Esophagus mucosa (tissue), 1 donor: ENCODE measurements around the gene KRT7. TPM values are rescaled to one million over a fixed set of nuclear protein-coding genes. Genes with fewer than 3 reads are reported as not detected.

ENCODE experiments used
- ATAC-seq: fragments of 200-7000 bp; cut with Tn5 transposase; one replicate; pipeline ENCODE4 v1.9.1; 2020
- total RNA-seq: library from RNA; stranded (reverse); gene quantifications from one replicate; pipeline ENCODE4 v1.2.4, GENCODE V29; 2023
- donor health status: DM: yes; HTN: yes; CAD: no.

KRT7 gene
- 113 TPM for total RNA-seq

- ATAC-seq = peak; percentile 7
These were observed at the start of gene KRT7 for GRCh38 chr12:52232674-52233461. Gene KRT7 (plus strand): TSS chr12:52233243. CDS start chr12:52233297, 54 bp downstream.

DNA sequence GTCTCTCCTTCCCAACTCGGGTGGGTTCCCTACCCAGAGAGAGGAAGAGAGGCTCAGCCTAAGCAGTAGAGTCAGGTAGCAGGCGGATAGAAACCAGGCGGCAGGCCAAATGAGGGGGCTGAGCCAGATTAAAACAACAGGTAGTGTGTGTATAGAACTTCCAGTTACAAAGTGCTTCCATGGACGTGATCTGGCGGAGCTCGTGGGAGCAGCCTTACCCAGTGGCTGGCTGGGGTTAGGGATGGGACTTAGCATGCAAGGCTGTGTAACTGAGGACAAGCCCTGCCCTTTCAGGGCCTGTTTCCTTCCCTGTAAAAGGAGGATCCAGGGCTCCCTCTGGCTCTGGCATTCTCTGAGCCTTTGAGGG is 49.5 kb upstream of the KRT7 start:
- peak; percentile 48 for ATAC-seq

- ATAC-seq = no peak
These were observed 49.1 kb upstream of the KRT7 start for GRCh38 chr12:52183971-52184370.

DNA sequence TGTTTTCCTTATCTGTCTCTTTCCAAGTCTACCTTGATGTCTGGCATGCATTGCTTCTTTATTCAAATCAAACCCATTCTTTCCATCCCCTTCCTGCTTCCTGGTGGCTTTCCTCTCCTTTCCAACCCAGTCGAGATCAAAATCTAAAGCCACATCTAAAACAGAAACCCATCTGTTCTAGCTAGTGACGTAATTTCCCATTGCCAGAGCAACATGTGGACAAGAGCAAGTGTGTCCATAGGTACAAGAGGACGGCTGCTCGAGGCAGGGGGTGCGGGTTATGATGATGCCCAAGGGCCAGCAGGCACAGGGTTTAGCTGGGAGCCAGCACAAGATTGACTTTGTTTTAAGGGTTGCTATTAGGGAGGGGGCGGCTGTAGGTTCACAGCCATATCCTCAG is 48.2 kb upstream of the KRT7 start:
- ATAC-seq = no peak

DNA sequence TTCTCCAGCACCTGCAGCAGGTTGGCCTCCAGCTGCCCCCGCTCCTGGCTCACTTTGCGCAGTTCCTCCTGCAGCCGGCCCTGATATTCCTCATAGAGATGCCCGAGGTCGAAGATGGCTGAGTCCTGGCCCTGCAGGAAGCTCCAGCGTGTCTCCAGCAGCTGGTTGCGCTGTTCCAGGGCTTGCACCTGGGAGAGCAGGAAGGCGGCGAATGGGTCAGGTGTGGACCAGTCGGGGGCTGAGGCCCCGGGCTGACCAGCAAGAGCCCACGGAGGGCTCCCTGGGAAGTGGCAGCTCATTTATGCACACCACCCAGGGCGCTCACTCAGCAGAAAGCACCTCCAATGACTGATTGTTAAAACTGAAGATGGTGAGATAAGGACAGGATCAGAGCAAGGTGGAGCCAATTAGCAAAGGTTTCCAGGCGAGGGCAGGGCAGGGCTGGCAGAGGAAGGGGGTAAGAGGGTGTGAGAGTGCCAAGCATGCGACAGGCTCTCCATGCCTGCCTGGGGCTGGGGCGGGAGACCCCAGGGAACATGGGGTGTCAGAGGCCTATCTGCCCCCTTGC is 47.6 kb upstream of the KRT7 start:
- no peak for ATAC-seq

DNA sequence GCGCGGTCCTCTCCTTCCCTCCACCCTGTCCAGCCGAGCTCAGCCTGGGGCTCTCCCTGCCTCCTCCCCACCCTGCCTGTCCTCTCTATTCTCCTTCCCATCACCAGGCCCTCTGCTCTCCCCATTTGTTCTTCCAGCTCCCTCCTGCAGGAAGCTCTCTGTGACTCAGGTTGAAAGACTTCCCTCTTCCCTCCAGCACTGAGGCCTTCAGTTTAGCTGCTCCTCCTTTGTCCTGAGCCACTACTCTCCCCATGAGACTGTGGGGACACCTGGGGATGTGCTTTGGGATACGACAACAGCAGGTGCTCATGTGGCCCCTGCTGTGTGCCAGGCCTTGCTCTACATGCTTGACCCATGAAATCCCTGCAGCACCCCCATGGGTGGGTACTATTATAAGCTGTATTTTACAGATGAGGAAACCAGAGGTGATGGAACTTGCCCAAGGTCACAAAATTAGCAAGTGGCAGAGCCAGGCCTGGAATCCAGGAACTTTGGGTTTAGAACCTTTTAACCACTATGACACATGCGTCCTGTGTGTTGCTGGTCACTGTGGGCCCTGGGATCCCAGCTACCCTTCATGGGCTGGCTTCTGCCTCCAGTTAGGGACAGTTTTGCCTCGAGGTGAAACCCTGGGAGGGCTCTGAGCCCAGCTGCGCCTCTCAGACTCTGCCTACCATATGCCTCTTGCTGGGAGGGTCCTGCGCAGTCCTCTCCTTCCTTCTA is 46.8 kb upstream of the KRT7 start:
- peak; percentile 1 for ATAC-seq

- no peak for ATAC-seq
These were observed 45.8 kb upstream of the KRT7 start for GRCh38 chr12:52187206-52187605.

DNA sequence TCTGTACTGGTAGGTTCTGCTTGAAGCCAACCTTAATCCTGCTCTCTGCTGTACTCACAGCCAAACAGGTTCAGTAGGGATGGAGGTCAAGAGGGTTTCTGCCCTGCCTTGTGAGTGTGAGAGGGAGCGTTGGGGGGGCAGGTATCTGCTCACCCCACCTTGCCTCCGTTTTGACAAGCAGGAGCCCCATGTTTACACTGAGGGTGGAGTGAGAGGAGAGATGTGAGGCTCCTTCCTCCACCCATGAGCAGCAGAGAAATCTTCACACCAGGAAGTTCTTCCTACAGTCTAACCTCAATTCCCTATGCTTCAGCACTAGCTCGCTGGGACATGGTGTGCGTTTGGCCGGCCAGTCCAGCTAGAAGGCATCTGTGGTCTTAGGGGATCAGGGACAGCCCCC is 45.4 kb upstream of the KRT7 start:
- peak; percentile 10 for ATAC-seq

GRCh38 chr12:52188658-52189057 is 44.4 kb upstream of the KRT7 start:
- ATAC-seq = no peak

DNA sequence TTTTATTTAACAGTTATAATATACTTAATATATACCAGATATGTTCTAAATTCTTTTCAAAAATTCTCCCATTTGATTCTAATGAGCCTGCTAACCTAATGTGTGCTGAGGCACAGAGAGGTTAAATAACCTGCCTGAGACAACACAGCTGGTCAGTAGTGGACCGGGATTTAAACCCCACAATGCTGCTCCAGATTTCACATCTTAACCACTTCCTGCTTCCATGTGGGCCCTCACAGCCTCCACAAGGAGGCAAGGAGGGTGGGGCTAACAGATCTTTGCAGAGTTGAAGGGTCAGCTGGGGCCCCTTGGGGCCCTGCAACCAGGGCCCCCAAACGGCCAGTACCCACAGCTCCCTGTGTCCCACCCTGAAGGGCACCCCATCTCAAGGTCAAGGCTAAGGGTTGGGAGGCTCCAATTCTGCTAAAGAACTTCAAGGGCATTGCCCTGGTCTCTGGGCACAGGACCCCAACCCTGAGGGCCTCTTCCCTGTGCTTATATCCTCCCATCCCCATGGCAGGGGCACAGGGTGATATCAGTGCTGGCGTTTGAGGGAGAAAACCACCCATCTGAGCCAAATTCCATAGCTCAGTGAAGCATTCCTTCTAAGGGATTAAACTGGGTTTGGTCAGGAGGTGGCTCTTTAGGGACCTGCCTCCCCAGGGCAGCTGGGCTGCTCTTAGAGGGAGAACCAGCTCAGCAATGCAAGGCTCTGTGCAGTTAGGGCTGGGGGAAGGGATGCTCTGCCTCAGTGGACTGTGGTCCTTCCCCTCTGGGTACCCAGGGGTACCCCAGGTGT is 43.5 kb upstream of the KRT7 start:
- no peak for ATAC-seq

GRCh38 chr12:52190860-52191729 is 41.9 kb upstream of the KRT7 start:
- ATAC-seq = no peak

- peak; percentile 87 for ATAC-seq
These were observed 40.9 kb upstream of the KRT7 start, which contains the start of gene KRT80 for GRCh38 chr12:52191841-52192791. Gene KRT80 (minus strand): TSS chr12:52192014. CDS start chr12:52191902, 112 bp downstream.

DNA sequence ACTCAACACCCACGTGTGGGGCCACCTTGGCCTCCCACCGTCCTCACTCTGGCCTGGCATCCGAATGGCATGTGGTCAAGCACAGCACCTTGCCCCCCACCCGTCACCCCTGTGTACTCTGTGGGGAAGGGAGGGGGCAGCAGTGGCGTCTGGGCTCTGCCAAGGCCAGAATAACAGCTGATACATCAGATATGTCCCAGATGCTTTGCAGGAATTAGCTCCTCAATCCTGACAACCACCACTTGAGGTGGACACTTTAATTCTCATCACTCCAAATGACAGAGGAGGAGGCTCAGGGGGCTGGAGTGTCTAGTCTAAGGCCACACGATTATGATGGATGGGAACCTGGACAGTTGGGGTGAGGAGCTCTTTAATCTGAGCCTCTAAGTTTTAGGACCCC is 39.5 kb upstream of the KRT7 start:
- ATAC-seq = no peak

DNA sequence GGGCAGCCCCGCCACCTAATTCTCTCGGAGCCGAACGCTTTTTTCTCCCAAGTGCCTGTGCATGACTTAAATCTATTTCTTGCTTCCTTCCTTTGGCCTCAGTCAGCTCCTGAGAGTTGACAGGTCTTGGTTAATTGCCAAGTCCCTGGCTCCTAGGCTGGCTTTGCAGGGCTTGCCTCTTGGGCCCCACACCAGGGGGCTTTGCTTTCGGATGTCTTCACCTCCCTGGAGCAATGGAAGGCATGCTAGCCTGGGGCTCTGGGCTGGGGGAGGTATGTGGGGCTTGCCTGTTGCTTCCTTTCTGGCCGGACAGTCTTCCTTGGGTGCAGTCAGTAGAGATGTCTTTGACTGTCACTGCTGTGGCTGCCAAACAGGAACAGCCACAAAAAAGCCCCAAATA is 39.1 kb upstream of the KRT7 start:
- ATAC-seq = no peak

- no peak for ATAC-seq
These were observed 37.8 kb upstream of the KRT7 start for GRCh38 chr12:52195065-52195730.

- ATAC-seq = peak; percentile 10
These were observed 35.4 kb upstream of the KRT7 start for GRCh38 chr12:52197371-52198231.

DNA sequence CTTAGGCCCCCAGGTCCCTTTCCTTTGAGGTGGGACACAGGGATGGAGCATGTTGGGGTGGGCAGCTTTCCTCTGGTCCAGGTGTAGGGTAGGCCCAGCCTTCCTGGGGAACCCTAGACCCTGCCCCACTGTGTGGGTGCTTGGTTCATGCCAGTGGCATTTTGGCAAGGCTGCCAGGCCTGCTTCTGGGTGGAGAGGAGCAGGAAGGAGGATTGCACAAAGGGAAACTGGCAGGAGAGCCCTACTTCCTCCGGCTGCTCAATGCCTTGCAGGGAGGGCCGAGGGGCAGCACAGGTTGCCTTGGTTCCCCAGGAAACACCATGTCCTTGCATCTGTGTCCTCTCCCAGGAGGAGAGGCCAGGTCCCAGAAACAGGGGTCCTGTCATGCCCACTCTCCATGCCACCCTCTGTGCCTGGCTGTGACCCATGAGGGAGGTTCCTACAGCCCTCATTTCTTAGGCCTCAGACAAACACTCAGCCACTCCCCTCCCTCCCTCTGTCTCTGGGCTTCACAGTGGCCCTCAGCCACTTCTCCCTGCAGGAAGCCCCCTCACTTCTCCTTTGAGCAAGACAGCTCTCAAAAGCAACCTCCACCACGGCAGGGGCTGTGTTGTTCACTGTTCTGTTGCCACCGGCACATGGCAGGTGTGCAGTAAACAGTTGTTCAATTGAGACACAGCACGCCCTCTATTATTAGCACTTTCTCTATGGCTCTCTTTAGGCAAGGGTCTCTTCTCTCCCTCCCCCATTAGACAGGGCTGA is 34.4 kb upstream of the KRT7 start:
- peak; percentile 1 for ATAC-seq

DNA sequence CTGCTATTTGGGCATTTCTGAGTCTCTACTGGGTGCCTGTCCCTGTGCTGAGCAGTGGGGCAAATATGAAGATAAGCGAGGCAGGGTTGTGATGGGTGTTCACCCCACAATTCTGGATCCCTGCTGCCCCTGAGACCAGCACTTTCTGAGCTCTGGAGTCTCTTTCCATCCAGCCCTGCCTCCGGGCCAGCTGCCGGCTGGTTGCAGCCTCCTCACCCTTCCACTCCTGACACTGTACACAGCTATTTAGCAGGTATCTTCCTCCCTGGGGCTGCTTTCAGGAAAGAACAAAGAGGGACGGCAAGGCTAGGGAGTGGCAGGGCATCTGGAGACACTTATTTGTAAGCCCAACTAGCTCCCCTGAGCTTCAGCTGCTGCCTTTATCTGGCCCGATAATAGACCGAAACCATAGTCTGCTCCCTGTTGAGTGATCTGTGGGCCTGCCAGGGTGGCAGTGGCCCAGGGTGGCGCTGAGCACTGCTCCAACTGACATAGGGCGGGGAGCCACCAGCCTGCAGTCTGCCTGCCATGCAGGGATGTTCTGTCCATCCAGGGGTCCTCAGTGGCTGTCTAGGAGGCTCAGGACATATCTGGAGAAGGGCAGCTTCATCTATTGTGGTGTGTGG is 33.6 kb upstream of the KRT7 start:
- no peak for ATAC-seq
